ENCODE measurements around the gene CYTH1.

The CYTH1 gene

GRCh38 chr17:78796517-78796900, 14.4 kb upstream of the CYTH1 start:
- Histone ChIP-seq H3K9me3 (ENCODE audit: low read length) (no peaks in the 10 kb centered on the region), H3K79me2 (ENCODE audit: insufficient read depth, low read length) (no peaks in the 10 kb centered on the region), H3K9ac (ENCODE audit: low read length) (no peak overlapping the region), H3K27ac (ENCODE audit: low read depth, low read length, poor library complexity, severe bottlenecking) (no peak overlapping the region), H3F3A (ENCODE audit: insufficient read depth, low read length) (no peaks in the 10 kb centered on the region), H3K4me3 (ENCODE audit: low read depth, low read length, poor library complexity, severe bottlenecking) (no peak overlapping the region), H4K20me1 (ENCODE audit: insufficient read depth, low read length) (no peaks in the 10 kb centered on the region), H3K27me3 (ENCODE audit: insufficient read depth, low read length) (no peaks in the 10 kb centered on the region), H3K4me2 (ENCODE audit: low read length) (no peak overlapping the region), H3K36me3 (ENCODE audit: insufficient read depth, low read length) (peaks cover 77% of the 10 kb centered on the region), H2AFZ (ENCODE audit: low read length) (no peak overlapping the region), H3K4me1 (ENCODE audit: insufficient read depth, low read length, severe bottlenecking) (no peaks in the 10 kb centered on the region), H3K9me2 (ENCODE audit: low read depth, low read length) (no peaks in the 10 kb centered on the region)
- TF ChIP-seq, protein P1, sequence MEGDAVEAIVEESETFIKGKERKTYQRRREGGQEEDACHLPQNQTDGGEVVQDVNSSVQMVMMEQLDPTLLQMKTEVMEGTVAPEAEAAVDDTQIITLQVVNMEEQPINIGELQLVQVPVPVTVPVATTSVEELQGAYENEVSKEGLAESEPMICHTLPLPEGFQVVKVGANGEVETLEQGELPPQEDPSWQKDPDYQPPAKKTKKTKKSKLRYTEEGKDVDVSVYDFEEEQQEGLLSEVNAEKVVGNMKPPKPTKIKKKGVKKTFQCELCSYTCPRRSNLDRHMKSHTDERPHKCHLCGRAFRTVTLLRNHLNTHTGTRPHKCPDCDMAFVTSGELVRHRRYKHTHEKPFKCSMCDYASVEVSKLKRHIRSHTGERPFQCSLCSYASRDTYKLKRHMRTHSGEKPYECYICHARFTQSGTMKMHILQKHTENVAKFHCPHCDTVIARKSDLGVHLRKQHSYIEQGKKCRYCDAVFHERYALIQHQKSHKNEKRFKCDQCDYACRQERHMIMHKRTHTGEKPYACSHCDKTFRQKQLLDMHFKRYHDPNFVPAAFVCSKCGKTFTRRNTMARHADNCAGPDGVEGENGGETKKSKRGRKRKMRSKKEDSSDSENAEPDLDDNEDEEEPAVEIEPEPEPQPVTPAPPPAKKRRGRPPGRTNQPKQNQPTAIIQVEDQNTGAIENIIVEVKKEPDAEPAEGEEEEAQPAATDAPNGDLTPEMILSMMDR (IDR thresholded peaks at IDR 0.05; ENCODE audit: low read length), result no peak

GRCh38 chr17:78795861-78796516, 13.9 kb upstream of the CYTH1 start:
- no peaks in the 10 kb centered on the region for H3K9me2 ChIP-seq (ENCODE audit: low read depth, low read length)
- no peaks in the 10 kb centered on the region for H4K20me1 ChIP-seq (ENCODE audit: insufficient read depth, low read length)
- no peaks in the 10 kb centered on the region for H3K9me3 ChIP-seq (ENCODE audit: low read length)
- peaks cover 72% of the 10 kb centered on the region for H3K36me3 ChIP-seq (ENCODE audit: insufficient read depth, low read length)
- no peak overlapping the region for H3K4me2 ChIP-seq (ENCODE audit: low read length)
- no peaks in the 10 kb centered on the region for H3F3A ChIP-seq (ENCODE audit: insufficient read depth, low read length)
- TF ChIP-seq EZH2 (IDR thresholded peaks at IDR 0.05; ENCODE audit: borderline replicate concordance, low read length), result no peak
- TF ChIP-seq, protein P1 (IDR thresholded peaks at IDR 0.05; ENCODE audit: low read length), result no peak
- H3K79me2 ChIP-seq (ENCODE audit: insufficient read depth, low read length), result no peaks in the 10 kb centered on the region
- no peak overlapping the region for H3K9ac ChIP-seq (ENCODE audit: low read length)
- no peaks in the 10 kb centered on the region for H3K27me3 ChIP-seq (ENCODE audit: insufficient read depth, low read length)
- no peak overlapping the region for H3K4me3 ChIP-seq (ENCODE audit: low read depth, low read length, poor library complexity, severe bottlenecking)
- H3K4me1 ChIP-seq (ENCODE audit: insufficient read depth, low read length, severe bottlenecking), result no peaks in the 10 kb centered on the region
- no peak overlapping the region for H2AFZ ChIP-seq (ENCODE audit: low read length)
- H3K27ac ChIP-seq (ENCODE audit: low read depth, low read length, poor library complexity, severe bottlenecking), result no peak overlapping the region

GRCh38 chr17:78794864-78795640, 13.0 kb upstream of the CYTH1 start:
- Histone ChIP-seq H3K4me1 (ENCODE audit: insufficient read depth, low read length, severe bottlenecking) (no peaks in the 10 kb centered on the region), H3K79me2 (ENCODE audit: insufficient read depth, low read length) (no peaks in the 10 kb centered on the region), H3K27me3 (ENCODE audit: insufficient read depth, low read length) (no peaks in the 10 kb centered on the region), H3F3A (ENCODE audit: insufficient read depth, low read length) (no peaks in the 10 kb centered on the region), H3K9me2 (ENCODE audit: low read depth, low read length) (no peaks in the 10 kb centered on the region), H3K4me3 (ENCODE audit: low read depth, low read length, poor library complexity, severe bottlenecking) (no peak overlapping the region), H3K9ac (ENCODE audit: low read length) (no peak overlapping the region), H3K9me3 (ENCODE audit: low read length) (no peaks in the 10 kb centered on the region), H3K4me2 (ENCODE audit: low read length) (no peak overlapping the region), H3K36me3 (ENCODE audit: insufficient read depth, low read length) (peaks cover 72% of the 10 kb centered on the region), H4K20me1 (ENCODE audit: insufficient read depth, low read length) (no peaks in the 10 kb centered on the region), H3K27ac (ENCODE audit: low read depth, low read length, poor library complexity, severe bottlenecking) (no peak overlapping the region), H2AFZ (ENCODE audit: low read length) (no peak overlapping the region)
- TF ChIP-seq EZH2 (IDR thresholded peaks at IDR 0.05; ENCODE audit: borderline replicate concordance, low read length), result no peak
- TF ChIP-seq, protein P1 (IDR thresholded peaks at IDR 0.05; ENCODE audit: low read length), result no peak
